K562 (cell line): Measurements from ENCODE around the gene ANAPC16. TPM values are rescaled to one million over a fixed set of nuclear protein-coding genes. Genes with fewer than 3 reads are reported as not detected.

ENCODE experiments used
- BRCA1 ChIP-seq, 2 experiments: fragments of 450-650 bp in 1 of 2; sonication (generic) in 1 of 2; formaldehyde crosslinking in 1 of 2; IDR thresholded peaks; 2 replicates each; pipeline versions ENCODE4 v1.5.0 to v1.6.1; 2017 to 2020; ENCODE audit warnings: mild to moderate bottlenecking in 1 of 2, missing genetic modification reagents in 1 of 2
- DMBX1 ChIP-seq: fragments of 250-450 bp; sonication (Bioruptor Pico); IDR thresholded peaks from 2 replicates; pipeline ENCODE4 v1.8.0; 2022; ENCODE audit warnings: inconsistent platforms, mild to moderate bottlenecking, moderate library complexity, borderline replicate concordance
- FIP1L1 ChIP-seq: fragments of 200-400 bp; formaldehyde crosslinking; IDR thresholded peaks from 2 replicates; pipeline ENCODE4 v1.6.1; 2018; ENCODE audit warnings: mild to moderate bottlenecking, low read depth, low read length; ENCODE audit not compliant: poor library complexity, severe bottlenecking
- GTF2A2 ChIP-seq: IDR thresholded peaks from 2 replicates; pipeline ENCODE4 v1.6.1; 2016; ENCODE audit warnings: mild to moderate bottlenecking, missing genetic modification characterization, missing compliant biosample characterization
- GTF2F1 ChIP-seq: IDR thresholded peaks from 2 replicates; pipeline ENCODE4 v1.6.1; 2011; ENCODE audit warnings: low read depth, low read length, improper control_type of control experiment
- PRDM10 ChIP-seq: fragments of 450-650 bp; IDR thresholded peaks from 2 replicates; pipeline ENCODE4 v1.6.1; 2018; ENCODE audit not compliant: partially characterized antibody
- SMAD4 ChIP-seq: fragments of 250-450 bp; sonication (Bioruptor Pico); conservative IDR thresholded peaks from 2 replicates; pipeline ENCODE4 v1.8.0; 2021; ENCODE audit warnings: inconsistent platforms, mild to moderate bottlenecking, moderate library complexity
- SMARCE1 ChIP-seq: fragments of 450-650 bp; IDR thresholded peaks from 2 replicates; pipeline ENCODE4 v1.7.1; 2016; ENCODE audit warnings: mild to moderate bottlenecking
- TGIF2 ChIP-seq: sonication (generic); formaldehyde crosslinking; IDR thresholded peaks from 2 replicates; pipeline ENCODE4 v1.8.1; 2022; ENCODE audit warnings: mild to moderate bottlenecking, missing genetic modification reagents, moderate library complexity
- WHSC1 ChIP-seq: IDR thresholded peaks from one replicate; pipeline ENCODE4 v1.6.1; 2012; ENCODE audit warnings: low read length, control low read depth, inconsistent platforms
- ZBTB1 ChIP-seq: sonication (generic); formaldehyde crosslinking; IDR thresholded peaks from 2 replicates; pipeline ENCODE4 v1.8.1; 2023; ENCODE audit warnings: missing genetic modification reagents, low read depth, mild to moderate bottlenecking, borderline replicate concordance
- ZFX ChIP-seq: sonication (generic); formaldehyde crosslinking; IDR thresholded peaks from 2 replicates; pipeline ENCODE4 v1.8.0; 2022; ENCODE audit warnings: mild to moderate bottlenecking, missing genetic modification reagents, moderate library complexity
- ZNF589 ChIP-seq: fragments of 200-800 bp; sonication (Bioruptor generic); IDR thresholded peaks from 2 replicates; pipeline ENCODE4 v1.6.1; 2016; ENCODE audit warnings: low read depth, missing genetic modification characterization, missing compliant biosample characterization
- polyA plus RNA-seq, 8 experiments: library from polyadenylated mRNA; depleted of rRNA in 4 of 8; stranded (reverse) in 5 of 8; unstranded in 3 of 8; fragments of >200 nt; fragmentation: Nextera tagmentation in 2 of 8; fragmentation: Illumina TruSeq in 1 of 8; extraction: Ambion mirVana in 2 of 8; extraction: Trizol in 1 of 8; gene quantifications; 2 replicates each; pipeline versions ENCODE4 v1.2.1 to v1.2.3, GENCODE V29; 2011 to 2014; ENCODE audit warnings: inconsistent platforms in 1 of 8, missing spikeins in 1 of 8
- total RNA-seq, 7 experiments: library from RNA; depleted of rRNA in 6 of 7; stranded (reverse); fragments of >200 nt in 6 of 7; fragmentation: Illumina TruSeq in 2 of 7; extraction: Trizol in 2 of 7; gene quantifications; 2 replicates each; pipeline versions ENCODE4 v1.2.1 to v1.2.3, GENCODE V29; 2011 to 2021; ENCODE audit warnings: low replicate concordance in 1 of 7
- TF ChIP-seq, protein P1 (sequence below), 2 experiments: fragments of 450-650 bp; formaldehyde crosslinking in 1 of 2; IDR thresholded peaks; 2 replicates each; pipeline versions ENCODE4 v1.4.0 to v1.6.1; 2014 to 2020; ENCODE audit warnings: mild to moderate bottlenecking in 2 of 2, borderline replicate concordance in 1 of 2, low read depth in 1 of 2

Gene ANAPC16
- total and polyA plus RNA-seq, 9 of the 15 experiments (the other 6 are each of a cell fraction or from before 2014, with no cell fraction given) = 42.6 to 208 (median 108) TPM

GRCh38 chr10:72215611-72216549 lies at the start of gene ANAPC16, which contains the start of gene ASCC1 (continued):
- TF ChIP-seq PRDM10 = peak; percentile 88
- TF ChIP-seq ZNF589 (CRISPR knock-in tag) = peak; percentile 65; the same call in 1 of the 2 replicates
- TF ChIP-seq BRCA1 (IDR thresholded peaks at IDR 0.05) = no peak
- TF ChIP-seq BRCA1 (CRISPR knock-in tag; IDR thresholded peaks at IDR 0.05) = 0 out of 2 replicates have a peak, but pooled peaks have one; percentile 56
- peak; percentile 93 for TF ChIP-seq ZFX (CRISPR knock-in tag)
- peak; percentile 36; the same call in 1 of the 2 replicates for TF ChIP-seq DMBX1 (CRISPR knock-in tag)
- TF ChIP-seq GTF2A2 = no peak
- TF ChIP-seq, protein P1, sequence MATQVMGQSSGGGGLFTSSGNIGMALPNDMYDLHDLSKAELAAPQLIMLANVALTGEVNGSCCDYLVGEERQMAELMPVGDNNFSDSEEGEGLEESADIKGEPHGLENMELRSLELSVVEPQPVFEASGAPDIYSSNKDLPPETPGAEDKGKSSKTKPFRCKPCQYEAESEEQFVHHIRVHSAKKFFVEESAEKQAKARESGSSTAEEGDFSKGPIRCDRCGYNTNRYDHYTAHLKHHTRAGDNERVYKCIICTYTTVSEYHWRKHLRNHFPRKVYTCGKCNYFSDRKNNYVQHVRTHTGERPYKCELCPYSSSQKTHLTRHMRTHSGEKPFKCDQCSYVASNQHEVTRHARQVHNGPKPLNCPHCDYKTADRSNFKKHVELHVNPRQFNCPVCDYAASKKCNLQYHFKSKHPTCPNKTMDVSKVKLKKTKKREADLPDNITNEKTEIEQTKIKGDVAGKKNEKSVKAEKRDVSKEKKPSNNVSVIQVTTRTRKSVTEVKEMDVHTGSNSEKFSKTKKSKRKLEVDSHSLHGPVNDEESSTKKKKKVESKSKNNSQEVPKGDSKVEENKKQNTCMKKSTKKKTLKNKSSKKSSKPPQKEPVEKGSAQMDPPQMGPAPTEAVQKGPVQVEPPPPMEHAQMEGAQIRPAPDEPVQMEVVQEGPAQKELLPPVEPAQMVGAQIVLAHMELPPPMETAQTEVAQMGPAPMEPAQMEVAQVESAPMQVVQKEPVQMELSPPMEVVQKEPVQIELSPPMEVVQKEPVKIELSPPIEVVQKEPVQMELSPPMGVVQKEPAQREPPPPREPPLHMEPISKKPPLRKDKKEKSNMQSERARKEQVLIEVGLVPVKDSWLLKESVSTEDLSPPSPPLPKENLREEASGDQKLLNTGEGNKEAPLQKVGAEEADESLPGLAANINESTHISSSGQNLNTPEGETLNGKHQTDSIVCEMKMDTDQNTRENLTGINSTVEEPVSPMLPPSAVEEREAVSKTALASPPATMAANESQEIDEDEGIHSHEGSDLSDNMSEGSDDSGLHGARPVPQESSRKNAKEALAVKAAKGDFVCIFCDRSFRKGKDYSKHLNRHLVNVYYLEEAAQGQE (IDR thresholded peaks at IDR 0.05; ENCODE audit: borderline replicate concordance) = no peak
- TF ChIP-seq, protein P1 (CRISPR knock-in tag; IDR thresholded peaks at IDR 0.05; ENCODE audit: low read depth) = no peak; the same call in none of the 2 replicates
- TF ChIP-seq SMAD4 (CRISPR knock-in tag) = peak; percentile 60; the same call in 1 of the 2 replicates
- TF ChIP-seq FIP1L1 = peak; percentile 46
- no peak for TF ChIP-seq WHSC1
- TF ChIP-seq TGIF2 (CRISPR knock-in tag) = no peak
- peak; percentile 39; the same call in 1 of the 2 replicates for TF ChIP-seq SMARCE1
- no peak; the same call in 1 of the 2 replicates for TF ChIP-seq ZBTB1 (CRISPR knock-in tag)
- 0 out of 2 replicates have a peak, but pooled peaks have one; percentile 58 for TF ChIP-seq GTF2F1
